Smooth muscle cell (in vitro differentiated cells): Measurements from ENCODE around the gene MRM2. TPM values are rescaled to one million over a fixed set of nuclear protein-coding genes. Genes with fewer than 3 reads are reported as not detected.

Experiments used
- DNase-seq: peaks from one replicate; lab custom pipeline; 2025; ENCODE audit not compliant: unreplicated experiment; lab: John Stamatoyannopoulos, UW
- H2AFZ ChIP-seq: fragments of 200-600 bp; sonication (generic); 2 replicates; pipeline ENCODE4 v1.6.0; 2016; ENCODE audit warnings: antibody characterized with exemption, low read depth, mild to moderate bottlenecking
- H3F3A ChIP-seq: fragments of 200-600 bp; sonication (generic); 2 replicates; pipeline ENCODE4 v1.6.0; 2017; ENCODE audit warnings: antibody characterized with exemption, low read depth
- H3K27ac ChIP-seq: fragments of 200-600 bp; sonication (generic); 2 replicates; pipeline ENCODE4 v1.5.1; 2016; ENCODE audit warnings: low read depth, mild to moderate bottlenecking
- H3K27me3 ChIP-seq: fragments of 200-600 bp; sonication (generic); 2 replicates; pipeline ENCODE4 v1.6.1; 2016; ENCODE audit warnings: low read depth, mild to moderate bottlenecking
- H3K36me3 ChIP-seq: fragments of 200-600 bp; sonication (generic); 2 replicates; pipeline ENCODE4 v1.5.1; 2016; ENCODE audit warnings: low read depth
- H3K4me1 ChIP-seq: fragments of 200-600 bp; sonication (generic); 2 replicates; pipeline ENCODE4 v1.5.1; 2016; ENCODE audit warnings: low read depth
- H3K4me2 ChIP-seq: fragments of 200-600 bp; sonication (generic); 2 replicates; pipeline ENCODE4 v1.6.0; 2016; ENCODE audit warnings: mild to moderate bottlenecking
- H3K4me3 ChIP-seq: fragments of 200-600 bp; sonication (generic); 2 replicates; pipeline ENCODE4 v1.5.1; 2016; ENCODE audit warnings: mild to moderate bottlenecking
- H3K79me2 ChIP-seq: fragments of 200-600 bp; sonication (generic); 2 replicates; pipeline ENCODE4 v1.6.0; 2016; ENCODE audit warnings: low read depth, mild to moderate bottlenecking
- H3K9ac ChIP-seq: fragments of 200-600 bp; sonication (generic); 2 replicates; pipeline ENCODE4 v1.6.0; 2016; ENCODE audit warnings: low read depth
- H3K9me3 ChIP-seq: fragments of 200-600 bp; sonication (generic); replicated peaks from 2 replicates; pipeline ENCODE4 v1.5.1; 2016; ENCODE audit warnings: low read depth
- H4K20me1 ChIP-seq: fragments of 200-600 bp; sonication (generic); 2 replicates; pipeline ENCODE4 v1.6.0; 2016; ENCODE audit warnings: low read depth
- CTCF ChIP-seq: fragments of 200-600 bp; sonication (generic); IDR thresholded peaks from 2 replicates; pipeline ENCODE4 v1.5.1; 2017; ENCODE audit warnings: borderline replicate concordance, mild to moderate bottlenecking, antibody characterized with exemption; ENCODE audit not compliant: insufficient read depth, poor library complexity, severe bottlenecking
- WGBS: methylation state at CpG from one replicate; pipeline ENCODE4 v1.1.7; 2016; ENCODE audit warnings: low lambda C conversion rate; 5-methylcytosine and 5-hydroxymethylcytosine counted together
- polyA plus RNA-seq: library from polyadenylated mRNA; unstranded; fragments of >200 nt; fragmentation: Nextera tagmentation; extraction: Ambion mirVana; gene quantifications from 2 replicates; pipeline ENCODE4 v1.2.1, GENCODE V29; 2016
- total RNA-seq: library from RNA; depleted of rRNA; stranded (reverse); fragments of >200 nt; gene quantifications from 2 replicates; pipeline ENCODE4 v1.2.3, GENCODE V29; 2014

The MRM2 gene
- total and polyA plus RNA-seq, 2 experiments from 2014 or later, result 17.1 to 30.8 TPM

DNA sequence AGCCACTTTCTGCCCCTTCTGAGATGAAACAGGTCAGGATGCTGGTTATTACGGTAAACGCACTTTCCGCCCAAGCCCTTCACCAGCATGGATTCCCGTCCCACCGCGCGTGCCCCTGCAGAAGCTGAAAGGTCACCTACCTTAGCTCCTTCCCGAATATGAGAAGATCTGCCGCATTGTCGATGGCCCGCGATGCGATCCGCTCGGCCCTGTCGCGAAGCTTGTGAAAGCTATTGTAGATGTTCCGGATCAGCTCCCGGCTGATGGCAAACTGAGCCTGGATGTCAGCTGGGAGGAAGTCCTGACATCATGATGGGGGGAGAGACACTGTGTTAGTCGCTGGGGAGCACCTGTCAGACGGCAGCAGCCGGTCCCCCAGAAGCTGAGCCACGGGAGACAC lies 22.2 kb upstream of the MRM2 start:
- no peaks in the 10 kb centered on the region for H3K36me3 ChIP-seq
- no peak overlapping the region for H3K27ac ChIP-seq
- no peaks in the 10 kb centered on the region for H3K9me3 ChIP-seq
- no peaks in the 10 kb centered on the region for H3K27me3 ChIP-seq
- no peak overlapping the region for H3K4me3 ChIP-seq
- H3F3A ChIP-seq, result no peaks in the 10 kb centered on the region
- 98% methylated on average over 23 of the region's 23 CpGs for WGBS
- H3K79me2 ChIP-seq, result no peaks in the 10 kb centered on the region
- H3K4me2 ChIP-seq, result no peak overlapping the region
- no peak overlapping the region for H3K9ac ChIP-seq
- DNase-seq, result no peak
- no peak overlapping the region for H2AFZ ChIP-seq
- H4K20me1 ChIP-seq, result no peaks in the 10 kb centered on the region
- no peak for TF ChIP-seq CTCF
- H3K4me1 ChIP-seq, result no peaks in the 10 kb centered on the region

DNA sequence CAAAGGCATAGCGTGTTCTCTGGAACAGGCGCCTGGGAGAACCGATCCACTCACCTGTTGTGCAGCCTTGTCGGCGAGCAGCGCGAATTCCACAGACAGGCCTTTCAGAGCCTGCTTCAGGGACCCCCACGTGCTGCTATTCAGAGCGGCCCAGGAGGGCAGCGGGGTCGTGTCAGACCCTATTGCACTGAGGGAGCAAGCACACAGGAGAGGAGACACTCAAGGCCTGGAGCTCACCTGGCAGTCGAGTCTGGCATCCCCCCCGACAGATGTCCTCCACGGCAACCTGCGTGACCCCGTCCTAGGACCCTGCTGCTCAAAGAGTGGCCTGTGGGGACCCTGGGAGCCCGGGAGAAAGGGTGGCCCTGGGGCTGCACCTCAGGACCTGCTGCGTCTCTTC lies 21.2 kb upstream of the MRM2 start:
- Histone ChIP-seq H3F3A (no peaks in the 10 kb centered on the region), H3K9ac (no peak overlapping the region), H2AFZ (no peak overlapping the region), H3K4me3 (no peak overlapping the region), H3K79me2 (no peaks in the 10 kb centered on the region), H3K4me1 (no peaks in the 10 kb centered on the region), H3K27ac (no peak overlapping the region), H3K36me3 (no peaks in the 10 kb centered on the region), H3K27me3 (no peaks in the 10 kb centered on the region), H3K4me2 (no peak overlapping the region), H3K9me3 (no peaks in the 10 kb centered on the region), H4K20me1 (no peaks in the 10 kb centered on the region)
- no peak for TF ChIP-seq CTCF
- WGBS, result 95% methylated on average over 17 of the region's 18 CpGs
- DNase-seq, result no peak

DNA sequence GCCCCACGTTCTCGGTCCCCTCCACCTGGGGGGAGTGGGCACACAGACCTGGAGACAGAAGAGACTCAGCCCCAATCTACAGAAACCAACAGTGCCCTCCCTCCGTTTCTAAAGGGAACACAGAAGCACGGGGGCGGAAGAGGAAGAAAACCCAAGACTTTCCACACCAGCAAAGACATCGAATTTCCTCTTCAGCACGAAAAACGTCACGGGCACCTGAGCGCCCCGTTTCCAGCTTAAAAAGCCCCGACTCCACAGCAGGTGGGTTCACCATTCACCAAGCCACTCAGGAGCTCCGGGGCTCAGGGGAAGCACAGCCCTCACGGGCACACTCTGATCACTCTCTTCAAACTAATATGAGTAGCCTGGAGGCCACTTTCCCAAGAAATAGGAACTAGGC lies 19.6 kb upstream of the MRM2 start:
- Histone ChIP-seq H3K27me3 (no peaks in the 10 kb centered on the region), H3K9me3 (no peaks in the 10 kb centered on the region), H3K79me2 (no peaks in the 10 kb centered on the region), H2AFZ (no peak overlapping the region), H3K4me1 (no peaks in the 10 kb centered on the region), H3K27ac (no peak overlapping the region), H3K9ac (no peak overlapping the region), H3K36me3 (no peaks in the 10 kb centered on the region), H3K4me2 (no peak overlapping the region), H3F3A (no peaks in the 10 kb centered on the region), H4K20me1 (no peaks in the 10 kb centered on the region), H3K4me3 (no peak overlapping the region)
- no peak for DNase-seq
- TF ChIP-seq CTCF, result no peak
- 98% methylated on average over 14 of the region's 14 CpGs for WGBS

GRCh38 chr7:2260820-2261219 lies 18.8 kb upstream of the MRM2 start:
- no peaks in the 10 kb centered on the region for H4K20me1 ChIP-seq
- no peaks in the 10 kb centered on the region for H3F3A ChIP-seq
- H3K9me3 ChIP-seq, result no peaks in the 10 kb centered on the region
- H3K4me3 ChIP-seq, result no peak overlapping the region
- no peaks in the 10 kb centered on the region for H3K79me2 ChIP-seq
- no peaks in the 10 kb centered on the region for H3K36me3 ChIP-seq
- H3K4me2 ChIP-seq, result no peak overlapping the region
- H3K27me3 ChIP-seq, result no peaks in the 10 kb centered on the region
- 95% methylated on average over 5 of the region's 5 CpGs for WGBS
- H2AFZ ChIP-seq, result no peak overlapping the region
- no peak overlapping the region for H3K27ac ChIP-seq
- TF ChIP-seq CTCF, result no peak
- no peak overlapping the region for H3K9ac ChIP-seq
- DNase-seq, result no peak
- H3K4me1 ChIP-seq, result no peaks in the 10 kb centered on the region
